ENCODE results near the gene CCNI2. TPM values are rescaled to one million over a fixed set of nuclear protein-coding genes. Genes with fewer than 3 reads are reported as not detected.

Gene CCNI2
- total RNA-seq, 1 donor from 2014 or later: 0.55 TPM

DNA sequence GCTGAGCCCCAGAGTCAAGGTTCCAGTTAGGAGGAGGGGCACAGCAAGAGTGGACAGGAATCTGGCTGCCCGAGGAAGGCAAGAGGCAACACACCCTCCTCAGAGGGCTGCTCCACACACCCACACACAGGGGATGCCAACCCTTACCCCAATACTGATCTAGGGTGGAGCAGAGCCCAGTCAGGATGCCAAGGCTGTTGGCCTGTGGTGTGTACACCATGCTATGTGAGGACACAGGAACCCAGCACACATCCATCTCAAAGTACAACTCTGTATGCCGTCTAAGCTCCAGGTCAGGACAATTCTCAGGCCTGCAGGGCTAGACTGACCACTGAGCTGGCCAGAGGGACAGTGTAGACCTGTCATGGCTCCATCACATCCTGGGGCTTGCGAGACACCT is 27.2 kb downstream of the CCNI2 start:
- H3K4me3 ChIP-seq: no peak overlapping the region
- H3K9me3 ChIP-seq: no peaks in the 10 kb centered on the region
- H3K36me3 ChIP-seq: no peaks in the 10 kb centered on the region
- TF ChIP-seq, protein P1, sequence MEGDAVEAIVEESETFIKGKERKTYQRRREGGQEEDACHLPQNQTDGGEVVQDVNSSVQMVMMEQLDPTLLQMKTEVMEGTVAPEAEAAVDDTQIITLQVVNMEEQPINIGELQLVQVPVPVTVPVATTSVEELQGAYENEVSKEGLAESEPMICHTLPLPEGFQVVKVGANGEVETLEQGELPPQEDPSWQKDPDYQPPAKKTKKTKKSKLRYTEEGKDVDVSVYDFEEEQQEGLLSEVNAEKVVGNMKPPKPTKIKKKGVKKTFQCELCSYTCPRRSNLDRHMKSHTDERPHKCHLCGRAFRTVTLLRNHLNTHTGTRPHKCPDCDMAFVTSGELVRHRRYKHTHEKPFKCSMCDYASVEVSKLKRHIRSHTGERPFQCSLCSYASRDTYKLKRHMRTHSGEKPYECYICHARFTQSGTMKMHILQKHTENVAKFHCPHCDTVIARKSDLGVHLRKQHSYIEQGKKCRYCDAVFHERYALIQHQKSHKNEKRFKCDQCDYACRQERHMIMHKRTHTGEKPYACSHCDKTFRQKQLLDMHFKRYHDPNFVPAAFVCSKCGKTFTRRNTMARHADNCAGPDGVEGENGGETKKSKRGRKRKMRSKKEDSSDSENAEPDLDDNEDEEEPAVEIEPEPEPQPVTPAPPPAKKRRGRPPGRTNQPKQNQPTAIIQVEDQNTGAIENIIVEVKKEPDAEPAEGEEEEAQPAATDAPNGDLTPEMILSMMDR (IDR thresholded peaks at IDR 0.05): no peak
- ATAC-seq (no peak), DNase-seq (no peak)
- H3K27ac ChIP-seq: no peak overlapping the region
- H3K27me3 ChIP-seq: no peaks in the 10 kb centered on the region
- H3K4me1 ChIP-seq: peaks cover 46% of the 10 kb centered on the region
- intact Hi-C loops (cut with DNase I): no loop called here

DNA sequence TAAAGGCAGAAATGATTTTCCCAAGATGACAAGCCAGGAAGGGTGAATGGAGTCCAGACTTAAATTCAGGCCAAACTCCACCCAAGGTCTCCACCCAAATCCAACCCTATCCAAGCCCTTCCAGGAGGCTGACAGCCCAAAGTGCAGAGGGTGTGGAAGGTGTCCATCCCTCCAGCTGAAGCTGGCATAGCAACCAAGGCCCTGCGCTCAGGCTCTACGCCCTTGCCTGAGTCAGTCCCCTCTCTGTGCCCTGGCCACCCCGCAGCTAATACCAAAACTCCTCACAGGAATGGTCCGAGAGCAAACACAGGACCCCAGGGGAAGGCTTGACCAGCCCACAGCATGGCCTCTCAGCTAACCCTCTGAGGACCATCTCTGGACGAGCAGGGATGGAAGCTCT is 27.7 kb downstream of the CCNI2 start:
- no peak for DNase-seq
- Histone ChIP-seq H3K4me1 (peaks cover 45% of the 10 kb centered on the region), H3K36me3 (no peaks in the 10 kb centered on the region), H3K4me3 (no peak overlapping the region), H3K9me3 (no peaks in the 10 kb centered on the region), H3K27ac (no peak overlapping the region), H3K27me3 (peaks cover under 1% of the 10 kb centered on the region)
- intact Hi-C loops (cut with DNase I): no loop called here
- ATAC-seq: no peak
- TF ChIP-seq, protein P1 (IDR thresholded peaks at IDR 0.05): no peak

DNA sequence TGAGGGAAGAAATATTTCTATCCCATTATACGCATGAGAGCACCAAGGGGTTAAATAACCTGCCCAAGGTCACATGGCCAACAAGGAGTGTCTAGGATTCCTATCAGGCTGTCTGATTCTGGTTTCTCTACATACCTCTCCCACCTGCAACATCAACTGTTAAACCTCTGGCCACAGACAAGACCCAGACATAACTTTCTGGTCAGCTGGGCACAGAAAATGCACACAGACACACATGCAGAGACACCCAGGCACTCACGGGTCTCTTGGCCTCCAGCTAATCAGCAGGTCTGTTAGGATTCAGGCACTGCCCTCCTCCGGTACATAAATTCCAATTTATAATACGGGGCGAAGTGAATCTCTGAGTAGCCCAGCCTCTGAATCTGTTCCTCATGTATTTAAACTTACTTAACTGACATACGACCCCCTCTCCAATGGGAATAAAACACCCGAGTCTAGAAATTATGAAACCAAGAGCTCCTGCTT is 28.3 kb downstream of the CCNI2 start:
- H3K9me3 ChIP-seq: no peaks in the 10 kb centered on the region
- no peak for DNase-seq
- H3K36me3 ChIP-seq: no peaks in the 10 kb centered on the region
- peak; percentile 11 for ATAC-seq
- H3K4me3 ChIP-seq: peak overlapping the region; percentile 73
- intact Hi-C loops (cut with DNase I): no loop called here
- H3K27ac ChIP-seq: peak overlapping the region; percentile 78
- H3K27me3 ChIP-seq: peaks cover 3% of the 10 kb centered on the region
- H3K4me1 ChIP-seq: peaks cover 42% of the 10 kb centered on the region
- TF ChIP-seq, protein P1 (IDR thresholded peaks at IDR 0.05): no peak

DNA sequence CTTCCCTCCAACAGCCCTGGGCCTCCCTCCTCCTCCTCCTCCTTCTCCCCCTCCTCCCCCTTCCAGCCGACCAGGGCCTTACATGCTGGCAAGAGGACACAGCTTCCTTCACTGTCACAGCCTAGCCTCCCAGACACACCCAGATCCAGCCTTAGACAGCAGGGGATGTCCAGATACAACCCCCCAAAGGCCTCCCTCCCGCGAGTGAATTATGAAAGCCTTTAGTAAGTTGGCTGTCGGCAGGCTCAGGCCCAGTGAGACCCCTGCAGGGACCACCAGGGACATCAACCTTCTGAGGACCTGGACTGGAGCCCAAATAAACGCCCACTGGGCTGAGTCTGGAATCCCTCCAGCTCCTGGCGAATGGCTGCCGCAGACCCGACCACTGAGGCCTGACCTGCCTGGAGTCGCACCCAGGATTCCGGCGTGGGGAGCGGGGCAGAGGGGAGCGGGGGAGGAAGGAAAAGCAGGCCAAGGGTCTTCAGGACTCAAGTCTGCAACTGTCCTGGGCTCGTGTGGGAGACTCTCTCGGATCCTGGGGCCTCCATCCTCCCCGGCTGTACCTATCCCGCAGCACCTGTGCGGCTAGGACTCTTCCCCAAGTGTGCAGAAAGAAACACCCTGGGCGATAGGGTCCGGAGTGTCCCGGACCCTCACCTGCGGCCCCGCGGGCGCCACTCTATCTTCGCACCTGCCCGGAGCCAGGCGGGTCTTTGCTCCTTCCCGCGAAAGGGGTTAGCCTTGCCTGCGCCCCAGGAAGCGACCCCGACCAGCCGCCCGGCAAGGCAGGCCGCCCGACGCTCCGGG is 29.1 kb downstream of the CCNI2 start:
- no peak for DNase-seq
- Histone ChIP-seq H3K36me3 (no peaks in the 10 kb centered on the region), H3K4me1 (peaks cover 34% of the 10 kb centered on the region), H3K27ac (peak overlapping the region; percentile 78), H3K27me3 (peaks cover 3% of the 10 kb centered on the region), H3K9me3 (no peaks in the 10 kb centered on the region), H3K4me3 (peak overlapping the region; percentile 73)
- TF ChIP-seq, protein P1 (IDR thresholded peaks at IDR 0.05): no peak
- intact Hi-C loops (cut with DNase I): no loop called here
- ATAC-seq: peak; percentile 33

DNA sequence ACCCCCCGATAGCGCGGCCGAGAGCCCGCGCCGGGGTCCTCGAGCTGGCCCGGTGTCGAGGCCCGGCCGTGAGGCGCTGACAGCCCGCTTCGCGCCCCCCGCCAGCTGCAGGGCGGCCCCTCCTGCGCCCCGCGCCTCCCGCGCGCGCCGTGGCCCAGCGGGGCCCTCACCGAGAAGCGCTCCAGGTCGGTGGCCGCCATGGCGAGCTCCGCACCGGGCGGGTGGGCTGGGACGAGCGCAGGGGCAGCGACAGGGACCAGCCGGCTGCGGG is 29.6 kb downstream of the CCNI2 start:
- Histone ChIP-seq H3K27ac (peak overlapping the region; percentile 78), H3K4me3 (peak overlapping the region; percentile 73), H3K27me3 (peaks cover 3% of the 10 kb centered on the region), H3K4me1 (peaks cover 29% of the 10 kb centered on the region), H3K9me3 (no peaks in the 10 kb centered on the region), H3K36me3 (no peaks in the 10 kb centered on the region)
- intact Hi-C loops (cut with DNase I): no loop called here
- ATAC-seq: no peak
- TF ChIP-seq, protein P1 (IDR thresholded peaks at IDR 0.05): no peak
- no peak for DNase-seq
